ENCODE data around the gene BEGAIN. TPM values are rescaled to one million over a fixed set of nuclear protein-coding genes. Genes with fewer than 3 reads are reported as not detected.

The BEGAIN gene
- total RNA-seq, 4 donors from 2014 or later = 0.25 to 0.49 (median 0.26) TPM; not detected in 1

DNA sequence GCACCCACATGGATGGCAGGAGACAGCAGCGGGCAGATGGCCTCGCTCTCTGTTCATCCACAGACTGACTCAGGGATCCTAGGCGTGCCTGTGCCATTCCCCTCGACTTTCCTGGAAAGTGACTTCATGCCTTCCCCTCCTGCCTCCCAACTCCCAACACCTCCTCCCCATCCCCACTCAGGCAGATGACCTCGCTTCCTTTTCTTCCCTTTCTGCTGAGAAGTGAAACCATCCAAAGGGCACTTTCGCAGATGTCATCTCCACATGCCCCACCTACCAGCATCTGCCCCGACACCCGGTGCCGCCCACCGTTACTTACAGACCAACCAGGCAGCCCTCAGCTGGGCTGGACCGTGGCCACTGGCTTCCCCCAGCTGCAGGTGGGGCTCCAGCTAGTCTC, 29.6 kb downstream of the BEGAIN start:
- TF ChIP-seq, protein P1, sequence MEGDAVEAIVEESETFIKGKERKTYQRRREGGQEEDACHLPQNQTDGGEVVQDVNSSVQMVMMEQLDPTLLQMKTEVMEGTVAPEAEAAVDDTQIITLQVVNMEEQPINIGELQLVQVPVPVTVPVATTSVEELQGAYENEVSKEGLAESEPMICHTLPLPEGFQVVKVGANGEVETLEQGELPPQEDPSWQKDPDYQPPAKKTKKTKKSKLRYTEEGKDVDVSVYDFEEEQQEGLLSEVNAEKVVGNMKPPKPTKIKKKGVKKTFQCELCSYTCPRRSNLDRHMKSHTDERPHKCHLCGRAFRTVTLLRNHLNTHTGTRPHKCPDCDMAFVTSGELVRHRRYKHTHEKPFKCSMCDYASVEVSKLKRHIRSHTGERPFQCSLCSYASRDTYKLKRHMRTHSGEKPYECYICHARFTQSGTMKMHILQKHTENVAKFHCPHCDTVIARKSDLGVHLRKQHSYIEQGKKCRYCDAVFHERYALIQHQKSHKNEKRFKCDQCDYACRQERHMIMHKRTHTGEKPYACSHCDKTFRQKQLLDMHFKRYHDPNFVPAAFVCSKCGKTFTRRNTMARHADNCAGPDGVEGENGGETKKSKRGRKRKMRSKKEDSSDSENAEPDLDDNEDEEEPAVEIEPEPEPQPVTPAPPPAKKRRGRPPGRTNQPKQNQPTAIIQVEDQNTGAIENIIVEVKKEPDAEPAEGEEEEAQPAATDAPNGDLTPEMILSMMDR (IDR thresholded peaks at IDR 0.05 in 4 of 5, conservative IDR thresholded peaks at IDR 0.05 in 1 of 5) = no peak
- TF ChIP-seq POLR2A (IDR thresholded peaks at IDR 0.05) = no peak
- Histone ChIP-seq H3K36me3 (no peaks in the 10 kb centered on the region), H3K27me3 (peaks cover 0 to 3% (median 0%) of the 10 kb centered on the region in 3 donors)

DNA sequence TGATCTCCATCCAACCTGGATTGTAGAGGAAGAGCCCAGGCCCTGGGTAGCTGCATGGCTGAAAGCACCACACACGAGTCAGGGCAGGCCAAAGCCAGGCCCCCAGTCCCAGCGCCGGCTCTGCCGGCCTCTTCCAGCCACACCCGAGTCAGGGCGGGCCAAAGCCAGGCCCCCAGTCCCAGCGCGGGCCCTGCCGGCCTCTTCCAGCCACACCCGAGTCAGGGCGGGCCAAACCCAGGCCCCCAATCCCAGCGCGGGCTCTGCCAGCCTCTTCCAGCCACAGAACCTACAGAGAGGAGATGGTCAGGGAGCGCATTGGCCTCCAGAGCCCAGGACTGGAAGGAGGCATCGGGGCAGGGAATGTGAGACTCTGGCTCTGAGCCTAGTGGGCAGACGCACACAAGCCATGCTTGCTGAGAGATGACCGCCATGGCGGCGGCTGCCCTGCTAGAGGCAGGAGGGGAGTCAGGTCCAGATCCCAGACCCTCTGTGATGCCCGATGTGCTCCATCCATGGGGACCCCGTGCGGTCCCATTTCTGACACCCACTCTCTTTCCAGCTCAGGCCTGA, 30.2 kb downstream of the BEGAIN start:
- no peak for TF ChIP-seq POLR2A (IDR thresholded peaks at IDR 0.05)
- TF ChIP-seq, protein P1 (IDR thresholded peaks at IDR 0.05 in 4 of 5, conservative IDR thresholded peaks at IDR 0.05 in 1 of 5) = no peak
- intact Hi-C loops (cut with DNase I; ENCODE audit: low total_unique reads) (no loop called here), in situ Hi-C loops (cut with MboI; ENCODE audit: low sequenced_read_pairs in 4 of 4) (no loop called here)
- ATAC-seq = no peak
- Histone ChIP-seq H3K4me1 (no peaks in the 10 kb centered on the region), H3K9me3 (no peaks in the 10 kb centered on the region), H3K27me3 (peaks cover 0 to 3% (median 0%) of the 10 kb centered on the region in 3 donors), H3K4me3 (no peak overlapping the region), H3K27ac (no peak overlapping the region), H3K36me3 (no peaks in the 10 kb centered on the region)
- DNase-seq = no peak

More for the DNA sequence above, 29.6 kb downstream of the BEGAIN start:
- in situ Hi-C loops (cut with MboI; ENCODE audit: low sequenced_read_pairs in 4 of 4) (no loop called here), intact Hi-C loops (cut with DNase I; ENCODE audit: low total_unique reads) (no loop called here)
- Histone ChIP-seq H3K4me1 (no peaks in the 10 kb centered on the region), H3K4me3 (no peak overlapping the region), H3K27ac (no peak overlapping the region), H3K9me3 (no peaks in the 10 kb centered on the region)
- DNase-seq (no peak), ATAC-seq (no peak)

DNA sequence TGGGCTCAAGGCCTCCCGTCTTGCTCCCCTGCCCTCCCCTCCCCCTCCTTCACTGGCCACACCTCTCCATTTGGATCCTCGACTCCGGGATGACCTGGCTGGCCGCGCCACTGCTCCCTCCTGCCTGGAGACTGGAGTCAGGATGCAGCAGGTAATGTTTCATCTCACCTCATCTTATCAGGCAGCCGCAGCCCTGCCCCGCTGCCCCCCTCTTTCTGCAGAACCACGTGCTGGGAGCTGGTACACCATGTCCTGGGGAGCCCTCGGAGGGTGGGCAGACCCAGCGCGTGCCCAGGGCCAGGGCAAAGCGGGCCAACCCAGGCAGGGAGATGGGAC, 31.1 kb downstream of the BEGAIN start:
- no peak overlapping the region for H3K27ac ChIP-seq
- H3K4me3 ChIP-seq = no peak overlapping the region
- DNase-seq (no peak), ATAC-seq (no peak)
- no peak for TF ChIP-seq POLR2A (IDR thresholded peaks at IDR 0.05)
- TF ChIP-seq, protein P1 (IDR thresholded peaks at IDR 0.05 in 4 of 5, conservative IDR thresholded peaks at IDR 0.05 in 1 of 5) = no peak
- H3K27me3 ChIP-seq = peaks cover 0 to 3% (median 0%) of the 10 kb centered on the region in 3 donors
- in situ Hi-C loops (cut with MboI; ENCODE audit: low sequenced_read_pairs in 4 of 4) = no loop called here
- H3K4me1 ChIP-seq = no peaks in the 10 kb centered on the region
- intact Hi-C loops (cut with DNase I; ENCODE audit: low total_unique reads) = no loop called here
- H3K36me3 ChIP-seq = no peaks in the 10 kb centered on the region
- H3K9me3 ChIP-seq = no peaks in the 10 kb centered on the region

DNA sequence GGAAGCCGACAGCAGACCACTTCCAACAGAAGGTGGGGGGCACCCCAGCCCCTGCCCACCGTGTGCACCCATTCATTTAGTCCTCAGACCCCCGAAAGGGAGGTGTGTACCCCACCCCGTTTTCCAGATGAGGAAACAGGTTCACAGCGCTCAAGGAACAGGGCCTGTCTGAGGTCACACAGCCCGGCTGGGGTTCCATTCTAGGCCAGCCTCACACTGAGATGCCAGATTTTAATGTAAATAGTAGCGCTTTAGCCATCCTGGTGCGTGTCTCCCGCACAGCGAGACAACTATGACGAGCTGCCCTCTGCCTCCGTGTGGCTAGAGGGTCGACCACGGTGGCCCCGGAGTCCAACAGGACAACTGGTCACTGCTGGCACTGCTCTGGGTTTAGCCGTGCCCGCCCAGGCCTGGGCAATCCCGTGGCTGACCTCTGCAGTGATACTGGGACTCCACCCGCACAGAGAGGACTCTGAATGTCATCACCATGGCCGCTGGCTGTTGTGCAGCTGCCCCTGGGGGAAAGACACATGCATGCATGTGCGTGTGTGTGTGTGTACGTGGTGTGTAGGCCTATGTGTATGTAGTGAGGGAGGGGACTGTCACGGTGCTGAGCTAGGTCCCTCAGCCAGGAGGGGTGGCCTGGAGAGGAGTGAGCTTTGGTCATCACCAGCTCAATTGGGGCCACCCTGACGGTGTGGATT, 31.6 kb downstream of the BEGAIN start:
- Histone ChIP-seq H3K4me3 (no peak overlapping the region), H3K4me1 (no peaks in the 10 kb centered on the region), H3K9me3 (no peaks in the 10 kb centered on the region), H3K36me3 (no peaks in the 10 kb centered on the region), H3K27ac (no peak overlapping the region), H3K27me3 (peaks cover 0 to 3% (median 0%) of the 10 kb centered on the region in 3 donors)
- ATAC-seq = no peak
- in situ Hi-C loops (cut with MboI; ENCODE audit: low sequenced_read_pairs in 4 of 4) (no loop called here), intact Hi-C loops (cut with DNase I; ENCODE audit: low total_unique reads) (no loop called here)
- TF ChIP-seq POLR2A (IDR thresholded peaks at IDR 0.05) = no peak
- TF ChIP-seq, protein P1 (IDR thresholded peaks at IDR 0.05 in 4 of 5, conservative IDR thresholded peaks at IDR 0.05 in 1 of 5) = no peak
- DNase-seq = no peak

Measured in gastrocnemius medialis (tissue), 4 donors.